GM21737 (cell line): Measurements from ENCODE around the gene DSCAML1.

Experiments
- ATAC-seq: cut with Tn5 transposase; IDR thresholded peaks from one replicate; pipeline ENCODE4 v1.9.1; 2021; ENCODE audit warnings: mild to moderate bottlenecking, moderate library complexity; ENCODE audit not compliant: unreplicated experiment

Gene DSCAML1

DNA sequence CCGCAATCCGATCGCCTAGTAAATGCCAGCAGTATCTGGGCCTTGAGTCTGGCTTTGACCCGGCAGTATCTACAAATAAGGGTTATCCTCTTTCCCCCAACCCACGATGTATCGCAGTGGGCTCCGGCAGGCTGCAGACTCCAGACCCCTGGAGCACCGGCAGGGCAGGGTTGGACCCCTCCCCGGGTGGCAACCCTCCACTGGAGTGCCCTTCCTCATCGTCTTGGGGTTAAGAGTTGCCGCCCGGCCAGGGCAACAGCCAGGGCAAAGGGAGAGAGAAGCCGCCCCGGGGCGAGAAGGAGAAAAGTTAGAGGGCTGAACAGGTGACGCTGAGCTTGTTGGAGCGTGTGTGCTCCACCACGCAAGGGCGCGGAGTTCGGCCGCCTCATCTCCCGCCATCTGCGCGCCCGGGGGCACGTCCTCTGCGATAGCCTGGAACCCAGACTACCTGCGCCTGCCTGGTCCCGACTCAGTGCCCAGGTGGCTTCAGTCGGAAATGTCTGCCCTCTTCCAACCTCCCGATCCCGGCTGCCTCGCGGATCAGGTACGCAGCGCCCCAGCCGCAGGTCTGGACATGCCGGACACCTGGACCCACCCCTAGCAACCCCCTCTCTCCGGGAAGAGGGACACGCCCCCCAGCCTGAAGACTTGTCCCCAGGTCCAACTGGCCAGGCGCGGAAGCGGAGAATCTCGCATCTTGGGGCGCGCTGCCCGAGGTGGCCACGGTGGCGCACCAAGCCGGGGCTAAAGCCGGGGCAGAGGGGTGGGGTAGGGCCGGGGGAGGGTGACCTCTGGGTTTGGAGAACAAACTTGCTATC, 1.2 kb downstream of the DSCAML1 start:
- ATAC-seq = no peak

DNA sequence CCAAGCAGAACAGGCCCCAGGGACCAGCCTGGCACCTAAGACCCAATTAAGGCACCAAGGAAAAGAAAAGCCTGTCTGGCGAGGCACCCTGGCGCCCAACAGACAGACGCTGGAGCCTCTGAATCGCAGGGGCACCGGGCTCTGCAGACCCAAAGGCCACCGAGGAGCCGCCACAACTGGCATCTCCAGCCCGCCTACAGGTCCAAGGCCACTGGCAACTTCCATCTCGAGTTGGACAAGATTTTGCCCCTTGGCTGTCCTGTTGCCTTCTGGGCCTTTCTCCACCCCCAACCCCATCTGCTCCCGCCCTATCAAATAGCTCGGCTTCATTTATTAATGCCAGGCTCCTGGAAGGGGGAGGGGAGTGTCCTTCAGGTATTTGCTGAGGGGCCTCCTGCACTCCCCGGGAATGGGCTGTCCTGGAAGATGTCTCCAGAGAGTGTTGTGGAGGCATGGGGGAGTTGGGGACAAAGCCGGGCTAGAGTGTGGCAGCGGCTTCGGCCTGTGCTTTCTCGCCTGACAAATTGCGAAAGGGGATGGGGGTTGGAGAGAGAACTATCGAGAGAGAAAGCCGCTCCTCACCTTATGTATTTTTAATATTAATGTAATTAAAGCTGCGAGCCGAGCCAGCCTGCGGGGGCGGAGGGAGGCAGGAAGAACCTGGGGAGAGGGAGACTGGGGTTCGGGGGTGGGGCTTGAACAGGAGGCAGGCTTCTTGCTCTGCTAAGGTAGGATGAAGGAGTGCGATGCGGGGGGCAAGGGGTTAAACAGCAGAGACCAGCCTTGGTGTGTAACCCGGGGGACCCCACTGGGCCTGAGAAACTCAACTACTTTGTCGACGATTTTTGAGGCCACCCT, 2.0 kb downstream of the DSCAML1 start:
- no peak for ATAC-seq

DNA sequence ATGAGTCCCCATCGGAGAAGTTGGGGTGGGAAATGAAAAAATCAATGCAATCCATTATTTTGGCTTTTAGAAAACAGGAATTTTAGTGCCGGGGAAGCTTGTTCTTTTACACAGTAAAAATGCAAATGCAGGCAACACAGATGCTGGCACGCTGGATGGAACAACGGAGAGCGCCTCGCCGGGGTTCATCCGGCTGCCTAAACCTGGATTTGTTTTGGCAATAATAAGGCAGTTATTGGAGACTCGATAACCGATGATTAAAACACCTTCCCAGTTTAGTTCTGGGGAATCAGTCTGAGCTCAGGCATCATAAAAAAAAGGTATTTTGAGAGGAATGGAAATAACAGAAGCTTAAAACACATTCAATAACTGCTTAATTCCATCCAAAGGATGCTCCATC, 2.9 kb downstream of the DSCAML1 start:
- ATAC-seq = no peak

DNA sequence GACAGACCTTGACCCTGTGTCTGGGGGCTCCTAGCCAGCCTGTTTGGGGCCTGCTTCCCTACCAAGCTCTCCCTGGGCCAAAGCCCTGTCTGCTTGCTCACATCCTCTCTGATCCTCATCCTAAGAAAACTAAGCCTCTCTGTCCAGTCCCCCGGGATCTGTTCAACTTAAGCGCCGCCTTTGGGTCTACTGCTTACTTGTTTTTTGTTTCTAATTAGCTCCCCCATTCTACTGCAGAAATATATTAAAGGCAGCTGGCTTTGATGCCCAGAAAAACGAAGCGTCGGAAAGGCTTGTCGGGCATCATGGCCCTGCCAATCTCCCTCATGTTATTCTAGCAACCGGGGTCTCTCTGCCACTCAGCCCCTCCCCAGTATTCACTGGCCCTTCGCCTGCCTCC, 3.4 kb downstream of the DSCAML1 start:
- ATAC-seq = no peak

DNA sequence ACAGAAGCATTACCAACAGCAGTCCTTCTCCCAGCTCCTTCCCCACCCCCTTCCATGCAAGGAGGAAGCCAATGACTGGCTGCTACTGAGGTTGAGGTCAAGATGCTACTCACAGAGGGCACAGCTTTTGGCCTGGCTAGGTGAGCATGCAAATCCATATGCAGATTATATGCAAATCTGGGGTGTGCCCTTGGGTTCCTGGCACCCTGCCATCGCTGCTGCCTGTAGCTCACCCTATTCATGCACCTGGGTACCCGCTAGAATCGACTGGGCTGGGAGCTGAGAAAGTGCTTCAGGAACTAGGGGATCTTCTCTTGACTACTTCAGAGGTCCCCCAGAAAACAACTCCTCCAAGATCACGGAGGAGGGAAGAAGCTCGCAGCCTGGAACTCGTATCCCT, 4.0 kb downstream of the DSCAML1 start:
- no peak for ATAC-seq

DNA sequence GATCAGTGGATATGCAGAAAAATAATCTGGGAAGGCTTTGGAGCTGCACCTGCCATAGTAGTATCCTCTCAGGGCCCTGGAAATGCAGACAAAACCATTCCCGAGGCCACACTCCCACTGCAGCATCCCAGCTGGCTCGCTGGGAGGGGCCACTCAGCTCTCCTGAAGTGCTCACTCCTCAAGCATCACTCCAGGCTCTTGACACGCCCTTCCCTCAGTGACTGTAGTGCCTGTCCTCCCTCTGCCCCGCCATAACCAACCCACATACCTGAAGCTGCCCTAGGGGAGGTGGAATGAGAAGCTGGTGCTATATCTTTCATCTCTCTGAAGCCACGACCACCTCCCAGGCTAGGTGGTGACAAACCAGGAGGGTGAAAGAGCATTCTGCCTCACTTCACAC, 4.8 kb downstream of the DSCAML1 start:
- no peak for ATAC-seq

DNA sequence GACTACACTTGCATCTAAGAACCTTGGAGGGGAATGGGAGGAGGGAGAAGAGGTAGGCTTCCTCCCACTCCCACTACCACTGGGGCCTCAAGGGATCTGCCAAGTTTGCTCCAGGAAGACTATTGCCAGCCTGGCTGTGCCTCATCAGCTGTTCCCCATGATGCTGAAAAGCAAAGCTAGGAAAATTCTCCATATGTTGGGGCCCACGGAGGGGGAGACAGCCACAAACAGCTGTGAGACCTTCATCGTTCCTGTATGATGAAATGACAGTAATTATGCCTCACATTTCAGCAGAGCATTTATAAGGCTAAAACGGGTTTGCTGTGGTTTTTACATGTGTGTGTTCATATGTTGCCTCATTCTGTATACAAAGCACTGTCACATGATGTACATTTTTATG, 6.7 kb downstream of the DSCAML1 start:
- ATAC-seq = no peak

DNA sequence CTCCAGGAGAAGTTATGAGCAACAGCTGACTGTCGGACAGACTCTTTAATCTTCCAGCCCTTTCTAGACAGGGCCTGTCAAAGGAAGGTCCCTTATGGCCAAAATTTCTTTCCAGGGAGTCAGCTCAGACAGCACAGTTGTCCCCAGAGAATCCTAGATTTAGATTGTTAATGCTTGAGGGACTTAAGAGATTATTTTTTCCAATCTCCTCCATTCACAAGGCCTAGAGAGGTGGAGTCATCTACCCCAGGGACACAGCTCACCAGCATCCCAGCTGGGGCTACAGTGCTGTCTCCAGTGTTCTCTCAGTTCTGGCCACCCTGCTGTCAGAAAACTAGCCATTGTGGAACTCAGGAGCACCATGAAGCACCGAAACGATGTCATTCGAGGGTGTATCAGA, 7.8 kb downstream of the DSCAML1 start:
- ATAC-seq = no peak

DNA sequence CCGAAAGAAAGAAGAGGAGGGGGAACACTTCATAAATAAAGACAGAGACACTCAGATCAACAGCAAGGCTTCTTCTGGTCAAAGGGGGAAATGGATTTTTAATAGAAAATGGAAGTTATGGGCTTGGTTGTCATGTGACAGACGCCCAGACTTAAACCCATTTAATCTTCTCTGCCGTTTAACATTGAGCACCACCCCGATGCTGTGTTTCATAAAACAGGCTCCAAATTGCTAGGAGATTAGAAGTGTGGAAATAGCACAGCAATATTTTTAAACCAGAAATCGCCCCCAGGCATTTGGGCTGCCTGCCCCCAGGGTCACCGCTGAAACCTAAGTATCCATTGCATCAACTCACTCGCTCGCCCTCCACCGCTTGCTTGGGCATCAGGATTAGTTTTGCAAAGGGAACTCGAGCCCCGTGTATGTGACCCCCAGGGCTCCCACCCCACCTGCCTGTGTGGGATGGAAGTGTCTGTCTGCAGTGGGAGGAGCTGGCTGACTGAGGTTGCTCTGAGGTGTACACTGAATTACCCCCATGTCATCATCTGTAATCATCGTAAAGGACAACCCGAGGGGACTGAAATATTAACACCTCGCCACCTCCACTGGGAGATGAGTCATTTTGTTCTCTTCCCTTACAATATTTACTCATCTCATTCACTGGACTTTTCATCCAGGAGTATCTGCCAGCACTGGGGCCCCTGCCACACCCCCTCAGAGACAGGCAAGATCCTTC, 10.7 kb downstream of the DSCAML1 start:
- no peak for ATAC-seq

DNA sequence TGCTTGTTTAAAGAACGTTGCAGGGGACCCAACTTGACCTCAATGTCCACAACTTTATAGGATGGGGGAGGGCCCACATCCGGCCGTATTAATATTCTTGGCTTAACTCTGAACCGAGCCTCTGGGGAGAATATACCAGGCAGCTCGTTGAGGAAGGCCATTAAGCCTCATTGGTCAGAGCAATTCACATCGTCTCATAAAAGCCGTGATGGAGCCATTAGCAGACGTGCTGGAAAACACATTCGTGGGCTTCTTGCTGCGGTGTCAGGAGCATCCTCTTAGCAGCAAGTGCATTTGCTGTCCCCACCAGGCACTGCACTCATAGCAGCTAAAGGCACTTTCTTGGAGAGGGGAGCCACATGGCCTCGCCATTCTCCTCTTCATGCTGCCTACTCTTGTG, 14.9 kb downstream of the DSCAML1 start:
- ATAC-seq = no peak

DNA sequence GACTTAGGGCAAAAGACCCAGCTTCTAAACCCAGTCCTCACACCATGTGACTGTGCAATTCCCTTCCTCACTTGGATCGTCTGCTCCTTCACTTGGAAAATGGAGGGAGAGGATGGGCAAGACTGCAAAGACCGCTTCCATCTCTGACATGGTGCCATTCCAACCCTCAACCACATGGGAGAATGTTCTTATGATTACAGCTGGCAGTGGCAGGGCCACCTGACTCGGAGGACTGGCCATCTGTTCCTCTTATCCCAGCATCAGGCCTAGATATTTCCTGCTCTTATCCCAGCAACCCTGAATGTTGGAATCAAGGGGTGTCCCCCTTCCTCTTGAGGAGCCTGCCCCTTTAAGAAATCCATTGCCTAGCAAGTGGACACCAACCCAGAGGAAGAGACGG, 15.4 kb downstream of the DSCAML1 start:
- no peak for ATAC-seq

DNA sequence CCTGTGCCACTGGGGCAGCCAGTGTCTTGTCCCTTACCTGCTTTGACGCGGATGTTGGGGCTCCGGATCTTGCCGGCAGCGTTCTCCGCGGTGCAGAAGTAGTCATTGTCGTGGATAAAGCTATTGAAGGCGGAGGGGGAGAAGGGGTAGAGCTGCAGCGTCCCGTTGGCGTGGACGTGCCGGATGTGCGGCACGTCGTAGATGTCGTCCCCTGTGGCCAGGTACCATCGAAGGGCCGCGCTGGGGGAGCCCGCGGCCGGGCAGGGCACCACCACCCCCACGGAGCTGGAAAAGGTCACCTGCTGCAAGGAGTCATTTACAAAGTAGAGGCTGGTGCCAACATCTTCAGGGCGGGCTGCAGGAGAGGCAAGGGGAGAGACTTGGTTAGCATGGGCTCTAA, 16.6 kb downstream of the DSCAML1 start:
- no peak for ATAC-seq

DNA sequence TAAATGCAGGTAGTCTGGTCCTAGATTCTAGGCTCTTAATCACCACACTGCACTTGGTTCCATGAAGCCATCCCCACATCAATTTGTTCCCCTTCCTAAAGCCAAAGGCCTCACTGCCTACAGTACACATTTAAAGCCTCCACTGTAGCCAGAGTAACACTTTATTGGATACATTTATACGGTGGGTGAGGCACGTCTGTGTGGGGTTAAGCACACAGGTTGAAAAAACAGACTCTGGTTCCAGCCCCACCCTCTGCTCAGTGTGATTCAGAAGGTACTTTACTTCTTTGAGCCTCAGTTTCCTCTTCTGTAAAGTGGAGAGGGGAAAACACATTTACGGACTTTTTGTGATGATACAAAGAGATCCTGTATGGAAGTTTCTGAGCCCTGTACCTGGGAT, 22.5 kb downstream of the DSCAML1 start:
- ATAC-seq = no peak

DNA sequence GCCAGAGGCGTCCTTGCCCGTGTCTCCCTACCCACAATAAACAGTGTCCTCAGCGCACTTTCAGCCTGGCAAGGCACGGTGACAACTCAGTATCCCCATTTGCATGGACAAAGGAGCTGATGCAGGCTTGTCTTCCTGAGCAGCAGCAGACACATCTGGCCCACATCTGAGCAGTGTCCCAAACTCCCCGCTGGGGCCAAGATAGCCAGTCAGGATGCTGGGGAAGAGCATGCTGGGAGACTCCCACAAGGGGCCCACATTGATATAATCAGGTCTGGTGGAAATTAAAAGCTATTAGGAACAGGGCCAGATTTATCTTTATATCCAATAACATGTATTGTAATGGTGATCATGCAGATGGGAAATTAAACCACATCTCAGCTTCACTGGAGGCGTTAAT, 24.7 kb downstream of the DSCAML1 start:
- ATAC-seq = no peak

DNA sequence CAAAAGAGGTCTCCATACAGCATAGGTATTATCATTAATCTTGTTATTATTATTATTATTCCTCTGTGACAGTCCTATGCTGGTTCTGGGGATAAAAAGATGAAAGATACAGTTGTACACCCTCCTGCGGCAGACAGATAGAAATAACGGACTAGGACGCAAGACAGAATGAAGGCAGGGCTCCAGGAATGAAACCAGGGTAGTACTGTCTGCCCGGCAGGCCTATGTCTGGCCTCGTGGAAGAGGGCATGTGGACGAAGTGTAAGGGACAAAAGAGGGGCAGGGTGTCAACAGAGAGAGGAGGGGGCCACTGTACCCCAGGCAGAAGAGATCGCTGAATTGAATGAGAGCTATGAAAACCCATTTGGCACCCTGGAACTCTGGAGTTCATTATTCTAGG, 25.2 kb downstream of the DSCAML1 start:
- ATAC-seq = no peak

DNA sequence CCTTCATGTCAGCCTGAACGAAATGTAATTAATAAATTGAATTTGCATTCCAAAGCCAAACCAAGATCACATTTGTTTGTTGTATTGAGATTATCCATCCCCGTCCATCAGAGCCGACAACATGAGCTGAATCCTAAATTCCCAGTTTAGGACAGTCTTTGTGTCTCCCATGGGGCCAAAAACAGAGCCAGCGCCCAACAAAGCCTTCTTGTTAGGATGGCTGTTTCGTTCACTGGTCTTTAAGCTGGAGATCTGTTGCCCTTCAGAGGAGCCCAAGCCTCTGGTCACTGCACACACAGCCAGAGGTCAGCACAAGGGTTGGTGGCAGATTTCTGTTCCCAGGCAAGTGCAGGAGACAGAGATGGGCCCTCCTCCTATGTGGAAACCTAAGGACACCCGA, 25.8 kb downstream of the DSCAML1 start:
- ATAC-seq = no peak

DNA sequence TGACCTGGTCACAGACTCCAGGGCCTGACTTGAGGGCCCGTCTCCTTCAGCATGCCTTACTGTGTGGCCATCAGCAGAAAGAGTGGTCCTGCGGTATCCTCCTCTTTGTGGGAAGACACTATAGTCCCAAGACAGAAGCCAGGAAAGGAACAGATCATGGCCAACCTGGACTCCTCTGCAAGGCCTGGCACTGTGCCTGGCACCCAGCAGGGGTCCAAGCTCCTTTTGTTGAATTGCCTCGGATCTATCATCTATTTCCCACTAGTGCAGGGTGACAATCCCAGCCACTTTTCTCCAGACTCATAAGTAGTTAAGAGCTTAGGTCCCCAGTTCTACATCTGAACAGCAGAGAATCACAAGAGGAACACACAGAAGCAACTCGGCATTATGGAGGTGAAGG, 27.0 kb downstream of the DSCAML1 start:
- no peak for ATAC-seq

DNA sequence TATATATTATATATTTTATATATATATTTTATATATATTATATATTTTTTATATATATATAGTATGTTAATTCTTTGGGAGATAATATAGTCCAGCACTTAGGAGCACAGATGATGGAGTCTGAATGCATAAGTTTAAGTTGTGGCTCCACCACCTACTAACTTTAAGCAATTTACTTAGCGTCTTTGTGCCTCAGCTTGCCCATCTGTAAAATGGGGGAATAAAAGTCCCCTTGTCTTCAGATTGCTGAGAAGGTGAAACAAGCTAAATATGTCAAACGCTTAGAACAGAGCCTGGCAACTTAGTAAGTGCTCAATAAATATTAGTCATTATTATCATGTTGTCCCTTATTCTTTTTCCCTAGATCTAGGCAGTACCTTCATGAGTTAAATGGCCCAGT, 27.5 kb downstream of the DSCAML1 start:
- ATAC-seq = no peak

DNA sequence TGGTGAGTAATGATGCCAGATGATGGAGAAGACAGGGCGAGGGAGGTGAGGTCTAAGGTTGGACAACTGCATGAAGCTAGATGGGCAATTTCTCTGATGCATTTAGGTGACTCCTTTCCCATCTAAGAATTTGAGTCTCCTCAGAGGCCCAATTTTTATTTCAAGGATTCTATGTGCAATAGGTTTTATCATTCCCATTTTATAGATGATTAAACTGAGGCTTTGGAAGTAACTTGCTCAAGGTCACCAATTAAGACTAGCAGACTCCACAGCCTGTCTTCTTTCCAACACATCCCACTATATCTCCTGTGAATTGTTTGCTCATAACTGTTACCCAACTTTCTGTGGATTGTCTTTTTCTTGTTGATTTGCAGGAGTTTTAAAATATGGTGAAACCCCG, 28.5 kb downstream of the DSCAML1 start:
- ATAC-seq = no peak

DNA sequence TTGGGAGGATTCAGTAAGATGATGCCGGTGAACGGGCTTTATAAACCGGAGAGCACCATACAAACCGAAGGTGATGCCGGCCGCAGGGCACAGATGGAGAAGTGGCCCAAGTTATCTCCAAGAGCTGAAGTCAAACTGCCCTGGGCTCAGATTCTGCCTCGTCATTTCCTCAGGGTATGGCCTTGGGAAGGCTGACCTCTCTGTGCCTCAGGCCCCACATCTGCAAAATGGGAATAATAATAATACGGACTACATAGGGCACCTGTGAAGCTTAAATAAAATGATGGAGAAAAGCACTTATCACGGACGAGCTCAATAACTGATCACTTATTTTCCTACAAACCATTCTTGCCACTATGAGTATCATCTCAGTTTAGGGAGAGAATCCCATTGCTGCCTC, 29.9 kb downstream of the DSCAML1 start:
- no peak for ATAC-seq

DNA sequence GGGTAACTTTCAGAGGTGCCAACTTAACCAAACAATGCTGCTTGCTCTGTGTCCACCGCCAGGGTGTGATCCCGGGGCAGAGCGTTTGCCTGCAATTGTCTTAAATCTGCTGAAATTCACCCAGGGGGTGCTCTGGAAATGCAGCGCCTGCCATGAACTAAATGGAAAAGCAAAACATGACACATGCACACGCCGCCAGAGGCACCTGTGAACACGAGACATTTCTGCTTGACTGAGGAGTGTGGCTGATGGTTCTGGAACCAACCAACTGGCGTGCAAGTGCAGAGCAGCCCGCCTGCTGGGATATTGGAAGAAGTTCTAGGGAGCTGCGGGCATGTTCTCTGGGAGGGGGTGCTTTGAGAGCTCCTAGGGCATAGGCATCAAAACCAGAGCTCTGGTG, 30.4 kb downstream of the DSCAML1 start:
- ATAC-seq = no peak

DNA sequence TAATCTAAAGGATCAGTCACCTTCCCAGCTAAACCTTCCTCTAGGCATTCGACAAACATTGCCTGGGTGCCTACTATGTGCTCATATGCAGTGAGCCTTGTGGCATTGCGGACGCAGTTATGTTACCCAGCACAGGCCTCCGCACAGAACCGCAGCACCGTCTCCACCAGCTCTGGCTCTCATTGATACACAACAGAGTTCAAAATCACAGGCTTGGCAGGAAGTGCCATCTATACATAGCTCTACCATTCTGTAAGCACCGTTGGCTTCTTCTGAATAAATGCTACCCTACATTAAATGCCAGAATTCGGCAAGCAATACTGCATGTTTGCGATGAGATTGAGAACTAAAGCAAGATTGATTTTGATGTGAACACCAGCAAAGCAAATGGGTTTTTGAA, 31.0 kb downstream of the DSCAML1 start:
- no peak for ATAC-seq
